Fibroblast of the aortic adventitia (primary cell): ENCODE data around the gene EPHA4. TPM values are rescaled to one million over a fixed set of nuclear protein-coding genes. Genes with fewer than 3 reads are reported as not detected.

Source experiments
- DNase-seq: peaks from one replicate; pipeline ENCODE4 v3.0.0-alpha.2; 2010; ENCODE audit warnings: low read depth
- H3K4me3 ChIP-seq: 2 replicates; pipeline ENCODE4 v1.5.1; 2011; ENCODE audit warnings: low read depth, mild to moderate bottlenecking, control low read depth, low read length, moderate library complexity
- CTCF ChIP-seq: IDR thresholded peaks from 2 replicates; pipeline ENCODE4 v1.5.1; 2011; ENCODE audit warnings: mild to moderate bottlenecking, low read length, control low read depth, inconsistent platforms; ENCODE audit not compliant: insufficient read depth
- total RNA-seq: library from RNA; depleted of rRNA; stranded (reverse); fragments of >200 nt; gene quantifications from 2 replicates; pipeline ENCODE4 v1.2.3, GENCODE V29; 2012; ENCODE audit warnings: low replicate concordance

The EPHA4 gene
- total RNA-seq, 1 donor = 13.9 TPM

- DNase-seq = no peak
- no peak for TF ChIP-seq CTCF
- no peak overlapping the region for H3K4me3 ChIP-seq
Observed at GRCh38 chr2:221381928-221382488, 190.1 kb downstream of the EPHA4 start.

DNA sequence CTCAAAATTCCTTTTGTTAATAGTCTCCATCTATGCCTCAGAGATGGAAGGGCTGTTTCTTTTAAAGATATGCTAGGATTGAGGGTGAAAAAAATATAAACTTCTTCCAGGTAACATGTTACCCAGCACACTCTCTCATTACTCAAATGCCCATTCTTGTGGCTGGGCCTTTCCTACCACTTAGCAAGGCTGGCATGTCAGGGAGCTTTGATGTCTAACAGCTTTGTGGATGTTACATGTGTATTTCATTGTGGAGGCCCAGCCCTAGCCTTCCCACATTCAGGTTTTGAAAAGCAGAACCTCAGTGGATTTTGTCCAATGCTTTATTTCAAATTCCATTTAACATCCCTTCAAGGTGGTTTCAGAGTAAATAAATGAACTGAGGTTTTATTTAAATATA, 191.4 kb downstream of the EPHA4 start:
- TF ChIP-seq CTCF = no peak
- no peak overlapping the region for H3K4me3 ChIP-seq
- no peak for DNase-seq

DNA sequence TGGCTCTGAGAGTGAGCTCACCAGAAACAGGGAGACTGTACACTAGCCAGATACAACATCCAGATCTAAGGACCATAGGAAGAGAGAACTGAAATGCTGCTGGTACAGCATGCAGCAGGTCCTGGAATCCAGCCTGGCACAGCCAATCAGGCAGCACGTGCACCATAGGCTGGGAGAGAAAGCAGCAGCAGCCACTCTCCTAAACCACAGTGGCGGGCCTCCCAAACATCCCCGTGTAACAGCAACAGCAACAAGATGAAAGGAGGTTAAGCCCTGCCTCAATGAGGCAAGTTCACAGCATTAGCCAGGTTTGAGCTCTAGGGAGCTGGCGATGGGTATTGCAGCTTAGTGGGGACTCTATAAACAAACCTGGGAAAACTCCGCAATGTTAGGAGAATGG, 192.0 kb downstream of the EPHA4 start:
- no peak for TF ChIP-seq CTCF
- DNase-seq = no peak
- no peak overlapping the region for H3K4me3 ChIP-seq

DNA sequence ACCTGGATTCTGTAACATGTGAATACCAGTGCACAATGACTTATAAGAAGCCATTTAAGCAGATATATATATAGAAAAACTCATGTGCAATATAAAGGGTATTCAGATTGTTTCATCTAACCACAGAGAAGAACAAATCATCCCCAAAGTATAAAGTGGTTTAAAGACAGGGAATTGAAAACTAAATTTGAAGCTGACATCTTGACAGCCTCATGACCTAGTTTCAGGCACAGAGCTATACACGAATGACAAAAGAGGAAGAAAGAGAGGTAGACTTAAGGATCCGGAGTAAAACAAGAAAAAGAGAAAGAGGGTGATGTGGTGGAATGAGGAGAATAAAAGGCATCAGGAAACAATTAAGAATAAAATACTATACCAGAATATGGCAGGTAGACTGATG, 194.5 kb downstream of the EPHA4 start:
- TF ChIP-seq CTCF = no peak
- no peak overlapping the region for H3K4me3 ChIP-seq
- no peak for DNase-seq

- no peak for DNase-seq
- no peak for TF ChIP-seq CTCF
- no peak overlapping the region for H3K4me3 ChIP-seq
Observed at GRCh38 chr2:221377066-221377465, 195.0 kb downstream of the EPHA4 start.

GRCh38 chr2:221374234-221374633, 197.9 kb downstream of the EPHA4 start:
- no peak overlapping the region for H3K4me3 ChIP-seq
- no peak for DNase-seq
- TF ChIP-seq CTCF = no peak

GRCh38 chr2:221372907-221373306, 199.2 kb downstream of the EPHA4 start:
- no peak overlapping the region for H3K4me3 ChIP-seq
- DNase-seq = no peak
- TF ChIP-seq CTCF = no peak
